Mesenchymal stem cell (in vitro differentiated cells and primary cell): ENCODE results near the gene AFAP1L2.

Source experiments
- DNase-seq: peaks from one replicate; pipeline ENCODE4 v3.0.0-alpha.2; 2013
- H2AFZ ChIP-seq: one replicate; pipeline ENCODE4 v1.6.1; 2013; ENCODE audit warnings: low read depth, mild to moderate bottlenecking, control low read depth, inconsistent platforms, low read length, moderate library complexity
- H2AK5ac ChIP-seq: 2 replicates; pipeline ENCODE4 v1.6.1; 2013; ENCODE audit warnings: low read length, moderate library complexity, mild to moderate bottlenecking, inconsistent platforms; ENCODE audit not compliant: severe bottlenecking
- H2BK120ac ChIP-seq: one replicate; pipeline ENCODE4 v1.6.1; 2013; ENCODE audit warnings: low read depth, mild to moderate bottlenecking, inconsistent platforms, low read length, moderate library complexity
- H2BK12ac ChIP-seq, 2 experiments: one replicate each; pipeline ENCODE4 v1.6.1; 2013; ENCODE audit warnings: inconsistent platforms in 2 of 2, low read length in 2 of 2, mild to moderate bottlenecking in 2 of 2, moderate library complexity in 2 of 2, control low read depth in 1 of 2
- H2BK15ac ChIP-seq: one replicate; pipeline ENCODE4 v1.6.1; 2013; ENCODE audit warnings: mild to moderate bottlenecking, low read depth, inconsistent platforms; ENCODE audit not compliant: poor library complexity, severe bottlenecking
- H2BK5ac ChIP-seq: 2 replicates; pipeline ENCODE4 v1.6.1; 2013; ENCODE audit warnings: low read depth, mild to moderate bottlenecking, low read length, control low read depth, inconsistent platforms; ENCODE audit not compliant: poor library complexity, severe bottlenecking
- H3K14ac ChIP-seq, 2 experiments: one replicate each; pipeline ENCODE4 v1.6.1; 2013; ENCODE audit warnings: inconsistent platforms in 2 of 2, low read length in 2 of 2, control low read depth in 1 of 2, mild to moderate bottlenecking in 1 of 2, moderate library complexity in 1 of 2
- H3K18ac ChIP-seq, 2 experiments: one replicate each; pipeline ENCODE4 v1.6.1; 2013; ENCODE audit warnings: inconsistent platforms in 2 of 2, low read length in 2 of 2, control low read depth in 1 of 2, low read depth in 1 of 2, mild to moderate bottlenecking in 1 of 2
- H3K23ac ChIP-seq, 2 experiments: one replicate each; pipeline ENCODE4 v1.6.1; 2013; ENCODE audit warnings: inconsistent platforms in 2 of 2, low read length in 2 of 2, mild to moderate bottlenecking in 2 of 2, moderate library complexity in 2 of 2, control low read depth in 1 of 2
- H3K27ac ChIP-seq: 2 replicates; pipeline ENCODE4 v1.5.1; 2013; ENCODE audit warnings: mild to moderate bottlenecking, moderate library complexity, low read length, control low read depth, inconsistent platforms; ENCODE audit not compliant: poor library complexity, severe bottlenecking
- H3K27me3 ChIP-seq, 2 experiments: 2 replicates each; pipeline versions ENCODE4 v1.6.1 to v1.7.0; 2013; ENCODE audit warnings: low read length in 2 of 2, mild to moderate bottlenecking in 2 of 2, moderate library complexity in 2 of 2, control low read depth in 1 of 2, inconsistent platforms in 1 of 2; ENCODE audit not compliant: control insufficient read depth in 1 of 2, insufficient read depth in 1 of 2
- H3K36me3 ChIP-seq, 2 experiments: 2 replicates each; pipeline versions ENCODE4 v1.6.1 to v1.7.0; 2013; ENCODE audit warnings: low read length in 2 of 2, control low read depth in 1 of 2, inconsistent platforms in 1 of 2, low read depth in 1 of 2, mild to moderate bottlenecking in 1 of 2; ENCODE audit not compliant: insufficient read depth in 2 of 2, control insufficient read depth in 1 of 2
- H3K4ac ChIP-seq, 2 experiments: one replicate each; pipeline ENCODE4 v1.6.1; 2013; ENCODE audit warnings: inconsistent platforms in 2 of 2, low read length in 2 of 2, mild to moderate bottlenecking in 2 of 2, moderate library complexity in 2 of 2, control low read depth in 1 of 2, low read depth in 1 of 2
- H3K4me1 ChIP-seq: 2 replicates; pipeline ENCODE4 v1.6.1; 2013; ENCODE audit warnings: low read depth, low read length, control low read depth; ENCODE audit not compliant: control insufficient read depth, insufficient read depth
- H3K4me2 ChIP-seq: 2 replicates; pipeline ENCODE4 v1.6.1; 2013; ENCODE audit warnings: low read length, mild to moderate bottlenecking, inconsistent platforms; ENCODE audit not compliant: poor library complexity, severe bottlenecking
- H3K4me3 ChIP-seq, 2 experiments: 2 replicates each; pipeline versions ENCODE4 v1.5.1 to v1.7.0; 2013; ENCODE audit warnings: low read length in 2 of 2, mild to moderate bottlenecking in 2 of 2, control low read depth in 1 of 2, low read depth in 1 of 2; ENCODE audit not compliant: insufficient read depth in 1 of 2
- H3K79me1 ChIP-seq: replicated peaks from 2 replicates; pipeline ENCODE4 v1.6.1; 2013; ENCODE audit warnings: mild to moderate bottlenecking, control low read depth, low read length, inconsistent platforms; ENCODE audit not compliant: poor library complexity, severe bottlenecking
- H3K9ac ChIP-seq: 2 replicates; pipeline ENCODE4 v1.7.0; 2013; ENCODE audit warnings: mild to moderate bottlenecking, low read length, moderate library complexity
- H3K9me3 ChIP-seq: 2 replicates; pipeline ENCODE4 v1.7.0; 2013; ENCODE audit warnings: mild to moderate bottlenecking, low read length; ENCODE audit not compliant: control insufficient read depth
- H4K8ac ChIP-seq: one replicate; pipeline ENCODE4 v1.6.1; 2013; ENCODE audit warnings: inconsistent platforms, mild to moderate bottlenecking, low read length, moderate library complexity
- H4K91ac ChIP-seq: one replicate; pipeline ENCODE4 v1.6.1; 2013; ENCODE audit warnings: mild to moderate bottlenecking, low read length, inconsistent platforms
- WGBS: methylation state at CpG from one replicate; pipeline ENCODE4 v1.1.7; 2013; ENCODE audit warnings: mixed read lengths; 5-methylcytosine and 5-hydroxymethylcytosine counted together

The AFAP1L2 gene

DNA sequence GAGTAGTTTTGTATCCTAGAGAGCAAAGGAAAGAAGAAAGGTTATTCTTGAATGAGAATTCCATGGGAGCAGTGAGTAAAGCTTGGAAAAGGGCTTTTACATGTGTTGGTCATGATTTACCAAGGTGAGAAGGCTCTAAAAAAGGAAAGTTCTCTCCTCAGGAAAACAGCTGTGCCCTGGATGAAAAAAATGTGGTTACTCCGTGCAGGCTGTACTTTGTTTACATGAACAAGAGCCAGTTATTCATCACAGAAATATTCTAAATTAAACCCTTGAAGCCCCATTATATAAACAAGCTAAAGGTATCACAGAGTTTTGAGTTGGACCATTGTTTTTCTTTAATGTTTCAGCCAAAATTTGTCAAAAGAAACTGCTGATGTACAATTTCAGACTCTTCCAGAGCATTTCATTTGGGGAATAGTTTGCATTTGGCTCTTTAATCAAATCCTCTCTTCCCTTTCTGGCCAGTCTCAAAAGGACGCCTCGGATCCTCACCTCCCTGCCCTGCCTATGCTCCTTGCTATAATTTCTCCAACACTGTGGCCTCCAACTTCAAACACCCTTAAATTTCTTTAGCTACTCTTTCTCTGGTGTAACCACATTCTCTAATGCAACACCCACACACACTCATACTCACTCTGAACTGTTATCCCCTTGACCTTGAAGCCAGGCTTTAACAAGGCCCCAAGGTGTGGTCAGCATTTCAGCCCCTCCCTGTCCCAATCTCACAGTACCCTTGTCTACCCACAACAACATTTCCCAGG lies 47.4 kb downstream of the AFAP1L2 start:
- H3K4ac ChIP-seq = peak overlapping the region in 1 of 2 experiments; percentile 86

GRCh38 chr10:114356126-114356525 lies 48.2 kb downstream of the AFAP1L2 start:
- Histone ChIP-seq H2BK5ac (no peak overlapping the region), H2BK12ac (no peak overlapping the region), H4K8ac (no peak overlapping the region), H4K91ac (no peak overlapping the region), H3K4ac (no peak overlapping the region), H3K27ac (no peak overlapping the region), H2BK120ac (no peak overlapping the region), H3K23ac (no peak overlapping the region), H3K9ac (no peak overlapping the region), H3K4me2 (no peak overlapping the region), H2AFZ (no peak overlapping the region), H3K79me1 (no peaks in the 10 kb centered on the region), H3K9me3 (no peaks in the 10 kb centered on the region), H3K4me1 (peaks cover 11% of the 10 kb centered on the region), H3K36me3 (no peaks in the 10 kb centered on the region), H3K4me3 (no peak overlapping the region), H3K14ac (no peak overlapping the region), H2BK15ac (no peak overlapping the region), H3K27me3 (peaks cover 0 to 26% of the 10 kb centered on the region in 2 experiments), H2AK5ac (no peak overlapping the region), H3K18ac (no peak overlapping the region)
- DNase-seq = no peak
- no CpG with 5 or more reads among the region's 4 CpGs for WGBS

More for the DNA sequence above, 47.4 kb downstream of the AFAP1L2 start:
- peak overlapping the region; percentile 45 to 86 for H3K18ac ChIP-seq
- peak overlapping the region in 1 of 2 experiments; percentile 95 for H2BK12ac ChIP-seq
- H3K27me3 ChIP-seq = peaks cover 0 to 29% of the 10 kb centered on the region in 2 experiments
- H2BK120ac ChIP-seq = no peak overlapping the region
- peak overlapping the region in 1 of 2 experiments; percentile 87 for H3K23ac ChIP-seq
- peak overlapping the region; percentile 44 for H3K27ac ChIP-seq
- no peak overlapping the region for H3K9ac ChIP-seq
- no peak overlapping the region for H3K4me2 ChIP-seq
- H3K4me1 ChIP-seq = peaks cover 9% of the 10 kb centered on the region
- no peak overlapping the region for H3K4me3 ChIP-seq
- no peak overlapping the region for H2BK5ac ChIP-seq
- peak; percentile 78 for DNase-seq
- H2BK15ac ChIP-seq = no peak overlapping the region
- H3K14ac ChIP-seq = no peak overlapping the region
- H3K9me3 ChIP-seq = no peaks in the 10 kb centered on the region
- 30% methylated on average over 2 of the region's 3 CpGs for WGBS
- no peak overlapping the region for H4K8ac ChIP-seq
- no peaks in the 10 kb centered on the region for H3K36me3 ChIP-seq
- H3K79me1 ChIP-seq = no peaks in the 10 kb centered on the region
- peak overlapping the region; percentile 58 for H2AK5ac ChIP-seq
- H2AFZ ChIP-seq = no peak overlapping the region
- H4K91ac ChIP-seq = no peak overlapping the region

- Histone ChIP-seq H4K91ac (peak overlapping the region; percentile 29), H2BK120ac (no peak overlapping the region), H3K18ac (peak overlapping the region; percentile 59 to 64), H3K4ac (peak overlapping the region in 1 of 2 experiments; percentile 46), H3K27me3 (peaks cover 0 to 29% of the 10 kb centered on the region in 2 experiments), H4K8ac (no peak overlapping the region), H3K9ac (no peak overlapping the region), H2AK5ac (no peak overlapping the region), H3K14ac (no peak overlapping the region), H2BK15ac (no peak overlapping the region), H3K27ac (no peak overlapping the region), H3K4me1 (peaks cover 12% of the 10 kb centered on the region), H3K4me2 (no peak overlapping the region), H3K4me3 (no peak overlapping the region), H2BK5ac (no peak overlapping the region), H3K36me3 (no peaks in the 10 kb centered on the region), H2AFZ (no peak overlapping the region), H3K79me1 (no peaks in the 10 kb centered on the region), H3K9me3 (no peaks in the 10 kb centered on the region), H2BK12ac (peak overlapping the region in 1 of 2 experiments; percentile 85), H3K23ac (no peak overlapping the region)
- 100% methylated on average over 2 of the region's 2 CpGs for WGBS
- DNase-seq = no peak
Observed at GRCh38 chr10:114353383-114353782, 50.9 kb downstream of the AFAP1L2 start.

DNA sequence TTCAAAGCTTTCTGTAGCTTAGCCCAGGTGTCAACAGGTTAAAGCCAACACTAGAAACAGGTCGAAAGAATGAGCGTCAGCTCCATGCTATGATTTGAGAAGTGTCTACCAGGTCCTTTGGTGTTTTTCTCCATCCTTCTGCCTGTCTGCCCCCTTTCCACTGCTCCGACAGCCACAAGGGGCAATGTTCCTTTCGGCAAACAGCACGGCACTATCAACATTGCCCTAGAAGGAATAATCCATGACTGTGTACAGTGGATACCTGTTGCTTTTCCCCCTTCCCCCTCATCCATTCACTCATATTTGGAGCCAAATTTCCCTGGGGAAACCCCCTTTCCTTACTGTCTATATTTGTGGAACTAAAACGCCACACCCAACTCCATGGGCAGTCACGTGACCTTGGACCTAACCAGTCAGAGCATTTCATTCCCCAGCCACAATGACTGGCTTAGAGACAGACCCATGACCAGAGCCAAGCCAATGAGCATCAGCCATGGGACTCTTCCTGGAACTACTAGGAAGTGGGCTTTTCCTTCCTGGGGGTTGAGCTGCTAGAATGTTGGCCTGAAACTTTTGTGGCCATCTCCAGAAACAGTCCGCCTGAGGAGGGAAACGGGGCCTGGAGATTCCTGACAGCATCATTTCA lies 51.5 kb downstream of the AFAP1L2 start:
- H3K4me3 ChIP-seq = no peak overlapping the region

More for the DNA sequence above, 51.5 kb downstream of the AFAP1L2 start:
- Histone ChIP-seq H2BK120ac (no peak overlapping the region), H3K4me1 (peaks cover 12% of the 10 kb centered on the region), H2BK12ac (peak overlapping the region in 1 of 2 experiments; percentile 29), H3K4me2 (no peak overlapping the region), H3K18ac (peak overlapping the region; percentile 59 to 64), H4K91ac (no peak overlapping the region), H3K27me3 (peaks cover 0 to 29% of the 10 kb centered on the region in 2 experiments), H3K36me3 (no peaks in the 10 kb centered on the region), H3K79me1 (no peaks in the 10 kb centered on the region), H3K9me3 (no peaks in the 10 kb centered on the region), H2AFZ (no peak overlapping the region), H4K8ac (peak overlapping the region; percentile 5), H3K14ac (no peak overlapping the region), H2AK5ac (no peak overlapping the region), H2BK15ac (no peak overlapping the region), H2BK5ac (no peak overlapping the region), H3K4ac (no peak overlapping the region), H3K23ac (peak overlapping the region in 1 of 2 experiments; percentile 60), H3K9ac (no peak overlapping the region), H3K27ac (no peak overlapping the region)
- no peak for DNase-seq
- whole genome bisulfite sequencing = 94% methylated on average over 9 of the region's 9 CpGs
